Measurements from ENCODE around the gene SCAMP4.

- TF ChIP-seq POLR2A (IDR thresholded peaks at IDR 0.05; ENCODE audit: low read depth): no peak
- TF ChIP-seq CTCF (IDR thresholded peaks at IDR 0.05): no peak
- no peak for TF ChIP-seq POLR2AphosphoS5 (IDR thresholded peaks at IDR 0.05)
- no peak for TF ChIP-seq EP300 (IDR thresholded peaks at IDR 0.05)
These were observed 26.2 kb downstream of the SCAMP4 start for GRCh38 chr19:1931445-1931844.

Data from esophagus muscularis mucosa (tissue), 4 donors.